ENCODE results near the gene SURF1.

GRCh38 chr9:133315997-133316396, 40.3 kb downstream of the SURF1 start:
- TF ChIP-seq CTCF (conservative IDR thresholded peaks at IDR 0.05) (no peak), EZH2 (IDR thresholded peaks at IDR 0.05; ENCODE audit: low read depth) (no peak)

All from PC-9 (cell line).